HG02943 (cell line): ENCODE data around the gene SNX8.

Source experiments
- ATAC-seq: cut with Tn5 transposase; IDR thresholded peaks from one replicate; pipeline ENCODE4 v1.9.1; 2021; ENCODE audit warnings: mild to moderate bottlenecking, low read depth, moderate library complexity; ENCODE audit not compliant: unreplicated experiment

Gene SNX8

GRCh38 chr7:2296832-2297231 is 17.4 kb downstream of the SNX8 start:
- no peak for ATAC-seq

GRCh38 chr7:2295936-2296620 is 18.2 kb downstream of the SNX8 start:
- ATAC-seq = no peak

GRCh38 chr7:2290877-2291276 is 23.4 kb downstream of the SNX8 start:
- no peak for ATAC-seq

- ATAC-seq = no peak
Observed at GRCh38 chr7:2289621-2290020, 24.6 kb downstream of the SNX8 start.

GRCh38 chr7:2289111-2289586 is 25.1 kb downstream of the SNX8 start:
- no peak for ATAC-seq

GRCh38 chr7:2288503-2288902 is 25.7 kb downstream of the SNX8 start:
- ATAC-seq = no peak

- no peak for ATAC-seq
Observed at GRCh38 chr7:2287745-2288144, 26.5 kb downstream of the SNX8 start.

GRCh38 chr7:2283074-2283473 is 31.2 kb downstream of the SNX8 start:
- no peak for ATAC-seq

GRCh38 chr7:2282185-2282751 is 32.0 kb downstream of the SNX8 start:
- ATAC-seq = no peak

- ATAC-seq = no peak
Observed at GRCh38 chr7:2281541-2281940, 32.7 kb downstream of the SNX8 start.

GRCh38 chr7:2280424-2280823 is 33.8 kb downstream of the SNX8 start:
- no peak for ATAC-seq

GRCh38 chr7:2279896-2280295 is 34.3 kb downstream of the SNX8 start:
- ATAC-seq = no peak

GRCh38 chr7:2278026-2278425 is 36.2 kb downstream of the SNX8 start:
- ATAC-seq = no peak

- ATAC-seq = no peak
Observed at GRCh38 chr7:2276107-2276506, 38.1 kb downstream of the SNX8 start.

GRCh38 chr7:2275101-2275500 is 39.1 kb downstream of the SNX8 start:
- ATAC-seq = no peak

GRCh38 chr7:2274666-2275065 is 39.6 kb downstream of the SNX8 start:
- ATAC-seq = no peak

GRCh38 chr7:2273866-2274265 is 40.4 kb downstream of the SNX8 start:
- no peak for ATAC-seq

- no peak for ATAC-seq
Observed at GRCh38 chr7:2272031-2272430, 42.2 kb downstream of the SNX8 start.

- no peak for ATAC-seq
Observed at GRCh38 chr7:2271273-2272026, 42.8 kb downstream of the SNX8 start.

GRCh38 chr7:2270495-2270894 is 43.7 kb downstream of the SNX8 start:
- ATAC-seq = no peak

GRCh38 chr7:2269991-2270460 is 44.2 kb downstream of the SNX8 start:
- ATAC-seq = no peak
